Breast epithelium (tissue), 4 donors: ENCODE results near the gene C12orf50. TPM values are rescaled to one million over a fixed set of nuclear protein-coding genes. Genes with fewer than 3 reads are reported as not detected.

Experiments used
- DNase-seq, 2 donors: peaks; one replicate each; pipeline ENCODE4 v3.0.0-alpha.2; 2019; ENCODE audit warnings: low spot score in 2 of 2
- H3K27ac ChIP-seq, 2 donors: fragments of 200-600 bp; sonication (generic) in 1 of 2; one replicate each; pipeline ENCODE4 v1.5.1; 2016 to 2019; ENCODE audit warnings: mild to moderate bottlenecking in 1 of 2
- H3K27me3 ChIP-seq, 2 donors: fragments of 200-600 bp; sonication (generic) in 1 of 2; one replicate each; pipeline versions ENCODE4 v1.5.1 to v1.6.0; 2017 to 2019; ENCODE audit warnings: control low read depth in 1 of 2, mild to moderate bottlenecking in 1 of 2
- H3K36me3 ChIP-seq: fragments of 200-600 bp; one replicate; pipeline ENCODE4 v1.5.1; 2019
- H3K4me1 ChIP-seq, 2 donors: fragments of 200-600 bp; sonication (generic); one replicate each; pipeline ENCODE4 v1.5.1; 2016 to 2019; ENCODE audit warnings: control low read depth in 1 of 2
- H3K4me3 ChIP-seq, 3 donors: fragments of 200-600 bp; sonication (generic); 1 replicate in 2 of 3; 2 replicates in 1 of 3; pipeline ENCODE4 v1.5.1; 2016 to 2019; ENCODE audit warnings: mild to moderate bottlenecking in 3 of 3, moderate library complexity in 2 of 3
- H3K9me3 ChIP-seq, 2 donors: fragments of 200-600 bp; sonication (generic) in 1 of 2; one replicate each; pipeline ENCODE4 v1.5.1; 2016 to 2019; ENCODE audit warnings: control low read depth in 1 of 2
- POLR2A ChIP-seq: fragments of 450-650 bp; IDR thresholded peaks from one replicate; pipeline ENCODE4 v1.6.1; 2016; ENCODE audit warnings: antibody characterized with exemption, mild to moderate bottlenecking, moderate library complexity
- POLR2AphosphoS5 ChIP-seq, 3 donors: sonication (generic); formaldehyde crosslinking; IDR thresholded peaks; one replicate each; pipeline ENCODE4 v1.6.1; 2017; ENCODE audit warnings: antibody characterized with exemption in 3 of 3
- intact Hi-C: fragments of 100-400 bp; cut with DNase I; formaldehyde crosslinking; loops from one replicate; pipeline ENCODE4 v1.15.1; 2023; ENCODE audit warnings: low total_unique reads
- total RNA-seq, 3 donors: library from RNA; depleted of rRNA; stranded (reverse); fragments of >200 nt; gene quantifications; one replicate each; pipeline ENCODE4 v1.1.0, GENCODE V29; 2016
- TF ChIP-seq, protein P1 (sequence below), 3 donors: fragments of 450-650 bp; IDR thresholded peaks; one replicate each; pipeline ENCODE4 v1.5.1; 2016 to 2017; ENCODE audit warnings: antibody characterized with exemption in 3 of 3, mild to moderate bottlenecking in 3 of 3, moderate library complexity in 3 of 3

Gene C12orf50
- total RNA-seq, 3 donors from 2014 or later = not detected

GRCh38 chr12:88017964-88018363 lies 11.2 kb downstream of the C12orf50 start:
- Histone ChIP-seq H3K27me3 (no peaks in the 10 kb centered on the region), H3K4me1 (no peaks in the 10 kb centered on the region), H3K27ac (no peak overlapping the region), H3K9me3 (peaks cover 8 to 17% of the 10 kb centered on the region in 2 donors), H3K36me3 (no peaks in the 10 kb centered on the region), H3K4me3 (no peak overlapping the region)
- no peak for DNase-seq
- intact Hi-C loops = no loop called here
- TF ChIP-seq, protein P1, sequence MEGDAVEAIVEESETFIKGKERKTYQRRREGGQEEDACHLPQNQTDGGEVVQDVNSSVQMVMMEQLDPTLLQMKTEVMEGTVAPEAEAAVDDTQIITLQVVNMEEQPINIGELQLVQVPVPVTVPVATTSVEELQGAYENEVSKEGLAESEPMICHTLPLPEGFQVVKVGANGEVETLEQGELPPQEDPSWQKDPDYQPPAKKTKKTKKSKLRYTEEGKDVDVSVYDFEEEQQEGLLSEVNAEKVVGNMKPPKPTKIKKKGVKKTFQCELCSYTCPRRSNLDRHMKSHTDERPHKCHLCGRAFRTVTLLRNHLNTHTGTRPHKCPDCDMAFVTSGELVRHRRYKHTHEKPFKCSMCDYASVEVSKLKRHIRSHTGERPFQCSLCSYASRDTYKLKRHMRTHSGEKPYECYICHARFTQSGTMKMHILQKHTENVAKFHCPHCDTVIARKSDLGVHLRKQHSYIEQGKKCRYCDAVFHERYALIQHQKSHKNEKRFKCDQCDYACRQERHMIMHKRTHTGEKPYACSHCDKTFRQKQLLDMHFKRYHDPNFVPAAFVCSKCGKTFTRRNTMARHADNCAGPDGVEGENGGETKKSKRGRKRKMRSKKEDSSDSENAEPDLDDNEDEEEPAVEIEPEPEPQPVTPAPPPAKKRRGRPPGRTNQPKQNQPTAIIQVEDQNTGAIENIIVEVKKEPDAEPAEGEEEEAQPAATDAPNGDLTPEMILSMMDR (IDR thresholded peaks at IDR 0.05) = no peak
- TF ChIP-seq POLR2AphosphoS5 (IDR thresholded peaks at IDR 0.05) = no peak
- no peak for TF ChIP-seq POLR2A

DNA sequence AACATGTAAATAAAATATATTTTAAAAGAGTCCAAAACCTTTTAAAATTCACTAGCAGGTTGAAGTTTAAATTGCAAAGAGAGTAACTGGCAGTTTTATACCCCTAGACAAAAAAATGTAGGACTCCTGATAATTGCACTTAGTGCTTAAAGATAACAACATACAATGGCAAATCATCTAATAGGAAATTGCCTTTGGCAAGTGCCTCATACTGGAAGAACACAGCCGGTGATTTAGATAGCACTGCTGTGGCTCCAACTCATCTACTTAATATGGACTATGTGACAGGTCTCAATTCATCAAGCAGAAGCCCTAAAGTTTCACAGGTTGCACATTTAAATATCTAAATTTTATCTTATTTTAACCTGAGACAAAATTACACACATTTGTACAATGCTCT lies 13.4 kb downstream of the C12orf50 start:
- Histone ChIP-seq H3K36me3 (no peaks in the 10 kb centered on the region), H3K4me3 (no peak overlapping the region), H3K27me3 (no peaks in the 10 kb centered on the region), H3K27ac (no peak overlapping the region), H3K9me3 (peaks cover 8 to 17% of the 10 kb centered on the region in 2 donors), H3K4me1 (no peaks in the 10 kb centered on the region)
- TF ChIP-seq POLR2AphosphoS5 (IDR thresholded peaks at IDR 0.05) (no peak), POLR2A (no peak)
- TF ChIP-seq, protein P1 (IDR thresholded peaks at IDR 0.05) = no peak
- no peak for DNase-seq
- intact Hi-C loops = no loop called here

DNA sequence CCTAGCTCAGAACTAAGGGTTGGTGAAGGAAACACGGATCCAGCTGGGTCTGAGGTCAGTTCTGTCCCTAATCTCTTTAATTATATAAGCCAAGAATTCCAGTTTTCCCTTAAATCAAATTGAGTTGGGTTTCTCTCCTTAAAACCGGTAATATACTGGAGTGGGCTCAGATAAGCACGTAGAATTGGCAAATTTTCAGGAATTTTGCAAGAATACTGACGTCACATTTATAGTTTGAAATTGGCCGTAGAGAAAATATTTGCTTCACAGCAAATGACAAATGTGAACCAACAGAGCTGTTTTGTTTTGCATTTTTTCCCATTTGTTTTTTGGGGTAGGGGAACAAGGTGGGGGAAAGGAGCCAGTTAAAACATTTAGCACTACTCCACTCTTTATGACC lies 17.4 kb downstream of the C12orf50 start:
- intact Hi-C loops = no loop called here
- Histone ChIP-seq H3K27ac (no peak overlapping the region), H3K36me3 (no peaks in the 10 kb centered on the region), H3K9me3 (no peaks in the 10 kb centered on the region), H3K4me3 (no peak overlapping the region), H3K4me1 (no peaks in the 10 kb centered on the region), H3K27me3 (no peaks in the 10 kb centered on the region)
- DNase-seq = no peak
- TF ChIP-seq POLR2AphosphoS5 (IDR thresholded peaks at IDR 0.05) = no peak
- TF ChIP-seq, protein P1 (IDR thresholded peaks at IDR 0.05) = no peak
- TF ChIP-seq POLR2A = no peak

DNA sequence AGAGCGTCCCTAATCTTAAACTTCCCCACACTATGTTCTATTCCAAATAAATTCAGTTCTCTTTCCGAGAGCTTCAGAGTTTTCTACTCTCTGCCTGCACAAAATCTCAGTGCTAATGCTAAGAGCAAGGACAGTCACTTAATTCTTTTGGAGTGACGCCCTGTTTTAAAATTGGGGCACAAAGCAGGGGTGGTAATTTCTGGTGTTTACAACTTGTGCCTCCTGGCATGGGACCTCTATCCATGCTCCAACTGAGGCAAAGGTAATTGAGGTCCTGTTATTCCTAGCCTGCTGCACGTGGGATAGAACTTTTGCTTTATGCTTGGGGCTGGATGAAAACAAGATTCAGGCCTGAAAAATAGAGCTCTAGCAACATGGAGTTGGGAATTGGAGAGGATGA lies 22.9 kb downstream of the C12orf50 start:
- TF ChIP-seq, protein P1 (IDR thresholded peaks at IDR 0.05) = no peak
- TF ChIP-seq POLR2AphosphoS5 (IDR thresholded peaks at IDR 0.05) (no peak), POLR2A (no peak)
- no peaks in the 10 kb centered on the region for H3K36me3 ChIP-seq
- no peaks in the 10 kb centered on the region for H3K27me3 ChIP-seq
- peaks cover 0 to 9% of the 10 kb centered on the region in 2 donors for H3K9me3 ChIP-seq
- H3K4me3 ChIP-seq = no peak overlapping the region
- no peaks in the 10 kb centered on the region for H3K4me1 ChIP-seq
- no peak overlapping the region for H3K27ac ChIP-seq
- DNase-seq = no peak
- intact Hi-C loops = no loop called here

DNA sequence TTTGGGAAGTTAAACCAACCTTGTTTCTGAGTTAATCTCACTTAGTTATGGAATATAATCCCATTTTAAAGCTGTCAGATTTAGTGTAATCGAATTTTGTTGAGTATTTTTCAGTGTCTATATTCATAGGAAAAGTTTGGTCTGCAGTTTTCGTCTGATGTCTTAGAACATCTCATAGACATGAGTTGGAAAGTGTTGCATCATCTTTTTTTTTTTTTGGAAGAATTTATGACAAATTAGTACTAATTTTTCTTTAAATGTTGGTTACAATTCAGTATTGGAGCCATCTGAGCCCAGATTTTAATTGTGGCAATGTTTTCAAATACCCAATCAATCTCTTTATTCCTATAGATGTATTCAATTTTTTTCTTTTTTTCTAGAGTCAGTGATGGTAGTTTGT lies 27.9 kb downstream of the C12orf50 start:
- Histone ChIP-seq H3K36me3 (no peaks in the 10 kb centered on the region), H3K9me3 (peaks cover 0 to 9% of the 10 kb centered on the region in 2 donors), H3K27ac (no peak overlapping the region), H3K4me1 (no peaks in the 10 kb centered on the region), H3K27me3 (no peaks in the 10 kb centered on the region), H3K4me3 (no peak overlapping the region)
- intact Hi-C loops = no loop called here
- TF ChIP-seq POLR2A (no peak), POLR2AphosphoS5 (IDR thresholded peaks at IDR 0.05) (no peak)
- TF ChIP-seq, protein P1 (IDR thresholded peaks at IDR 0.05) = no peak
- DNase-seq = no peak
